SIG-M5 (cell line): Measurements from ENCODE around the gene UBXN4.
A peak's percentile ranks its signal among the peaks of the same experiment; 100 is the strongest.
"Not testable (repeated sequence)": the region's sequence is repeated elsewhere in the genome, so short reads cannot be mapped to it uniquely, and the experiment has no call there.

ENCODE experiments used
- DNase-seq: peaks from one replicate; lab custom pipeline; 2025; lab: John Stamatoyannopoulos, UW

The UBXN4 gene

GRCh38 chr2:135807874-135808273 is 66.2 kb downstream of the UBXN4 start:
- not testable (repeated sequence) for DNase-seq

DNA sequence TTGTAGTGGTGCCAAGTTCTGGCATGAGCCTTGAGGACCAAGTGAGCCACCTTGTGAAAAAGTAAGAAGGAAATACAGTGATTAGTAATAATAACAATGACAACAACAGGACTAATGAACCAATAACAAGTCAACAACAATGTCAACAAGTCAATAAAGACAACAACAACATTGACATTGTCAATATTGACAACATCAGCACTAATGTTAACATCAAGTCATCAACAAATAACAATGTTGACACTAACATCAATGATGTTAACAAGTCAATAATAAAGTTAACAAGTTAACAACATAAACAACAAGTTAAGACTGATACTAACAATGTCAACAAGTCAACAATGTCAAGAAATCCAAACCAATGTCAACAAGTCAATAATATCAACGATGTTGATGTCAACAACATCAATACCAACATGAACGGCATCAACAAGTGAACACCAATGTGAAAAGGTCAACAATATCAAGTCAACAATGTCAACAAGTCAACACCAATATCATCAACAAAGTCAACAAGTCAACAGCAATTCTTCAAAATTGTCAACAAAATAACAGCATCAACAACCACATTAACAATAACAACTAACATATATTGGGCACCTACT is 71.4 kb downstream of the UBXN4 start:
- DNase-seq, result no peak

GRCh38 chr2:135815269-135815668 is 73.6 kb downstream of the UBXN4 start:
- DNase-seq, result no peak

DNA sequence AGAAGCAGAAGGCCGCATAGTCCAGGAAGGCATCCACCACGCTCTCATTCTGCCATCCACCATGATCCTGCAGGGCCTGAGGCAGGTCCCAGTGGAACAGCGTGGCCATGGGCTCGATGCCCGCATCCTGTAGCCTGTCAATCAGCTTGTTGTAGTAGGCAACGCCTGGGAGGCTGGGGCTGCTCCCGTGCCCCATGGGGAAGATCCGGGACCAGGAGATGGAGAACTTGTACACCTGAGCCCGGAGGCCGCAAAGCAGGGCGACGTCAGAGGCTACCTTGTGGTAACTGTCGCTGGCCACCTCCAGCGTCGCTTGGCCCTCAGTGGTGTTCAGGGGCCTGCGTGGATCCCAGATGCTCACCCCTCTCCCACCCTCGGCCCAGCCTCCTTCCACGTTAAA is 75.8 kb downstream of the UBXN4 start:
- DNase-seq, result no peak

- no peak for DNase-seq
Observed at GRCh38 chr2:135817951-135818350, 76.3 kb downstream of the UBXN4 start.

DNA sequence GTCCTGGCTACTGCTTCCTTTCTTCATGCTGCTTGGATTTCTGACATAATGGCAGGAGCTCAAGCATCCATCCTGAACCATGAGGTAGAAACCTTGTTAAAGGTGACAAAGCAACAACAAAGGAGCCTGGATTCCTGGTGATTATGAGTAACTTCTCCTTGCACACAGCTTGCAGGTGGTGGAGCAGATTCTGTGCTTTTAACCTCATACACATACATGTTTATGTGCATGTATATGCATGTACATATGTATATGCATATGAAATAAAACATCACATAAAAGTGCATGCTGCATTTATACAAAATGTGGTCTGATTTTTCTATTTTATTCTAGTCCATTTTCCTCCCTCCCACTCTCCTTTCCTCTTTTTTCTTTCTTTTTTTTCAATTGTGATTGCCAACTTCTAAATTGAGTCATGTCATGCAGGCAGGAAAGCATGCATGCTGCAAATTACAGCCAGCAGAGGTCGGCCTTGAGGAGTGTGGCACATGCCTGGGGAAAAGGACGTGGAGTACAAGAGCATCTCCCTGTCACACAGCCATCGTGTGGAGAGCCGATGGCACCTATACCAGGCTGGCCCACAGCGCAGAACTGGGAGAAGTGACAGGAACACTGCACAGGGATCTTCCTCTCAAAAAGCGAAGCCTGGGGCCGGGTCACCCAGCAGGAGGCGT is 77.4 kb downstream of the UBXN4 start:
- DNase-seq, result peak; percentile 29

- peak; percentile 51 for DNase-seq
Observed at GRCh38 chr2:135820003-135820618, 78.5 kb downstream of the UBXN4 start.

DNA sequence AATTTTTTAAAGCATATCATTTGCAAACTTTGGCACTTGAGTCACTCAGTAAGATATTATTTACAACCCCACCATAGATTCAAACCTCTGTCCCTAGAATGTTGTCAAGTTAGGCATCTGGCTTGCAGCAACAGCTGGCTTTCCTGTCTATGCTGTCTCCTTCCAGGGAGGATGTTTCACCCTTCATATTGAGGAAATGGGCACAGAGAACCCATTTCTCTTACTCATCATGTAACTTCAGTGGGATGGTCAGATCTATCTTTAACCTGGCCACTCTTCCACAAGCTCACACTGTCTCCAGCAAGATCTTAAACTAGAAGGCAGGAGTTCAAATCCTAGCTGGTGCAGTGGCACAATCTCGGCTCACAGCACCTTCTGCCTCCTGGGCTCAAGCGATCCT is 79.5 kb downstream of the UBXN4 start:
- DNase-seq, result no peak

- no peak for DNase-seq
Observed at GRCh38 chr2:135822855-135823254, 81.2 kb downstream of the UBXN4 start.

DNA sequence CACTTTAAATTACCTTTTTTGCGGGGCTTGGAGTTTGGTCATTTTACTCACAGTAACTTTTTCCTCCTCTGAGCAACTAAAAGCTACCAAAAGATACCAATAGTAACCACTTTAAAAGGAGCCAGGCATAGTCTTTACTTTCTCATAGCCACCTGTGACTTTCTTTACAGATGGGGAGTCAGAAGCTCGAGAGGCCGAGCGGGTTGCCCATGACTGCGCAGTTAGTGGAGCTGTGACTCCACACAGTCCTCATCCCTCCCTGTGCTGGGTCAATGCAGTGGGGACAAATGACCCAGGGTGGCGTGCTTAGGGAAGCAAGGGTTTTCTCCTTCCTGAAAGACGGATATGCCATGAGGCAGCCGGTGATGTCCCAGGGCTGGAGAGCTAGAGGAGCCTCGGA is 83.5 kb downstream of the UBXN4 start:
- DNase-seq, result no peak

GRCh38 chr2:135825550-135826176 is 84.0 kb downstream of the UBXN4 start:
- DNase-seq, result no peak

DNA sequence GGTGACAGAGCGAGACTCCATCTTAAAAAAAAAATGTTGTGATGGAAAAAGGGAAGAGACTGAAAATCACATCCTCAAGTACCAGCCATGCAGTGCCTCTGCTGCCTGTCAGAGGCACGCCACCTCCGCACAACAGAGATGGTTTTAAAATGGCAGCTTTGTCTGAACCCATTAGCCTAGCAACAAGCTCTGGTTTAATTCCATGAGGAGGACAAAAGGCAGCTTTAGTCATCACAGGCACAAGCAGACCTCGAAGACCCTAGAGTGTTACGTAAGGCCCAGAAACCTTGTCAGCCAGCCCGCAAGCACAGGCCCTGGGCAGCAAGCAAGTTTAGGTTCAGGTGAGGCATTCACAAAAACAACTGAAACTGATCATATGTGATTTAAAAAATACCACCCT is 84.9 kb downstream of the UBXN4 start:
- DNase-seq, result no peak

- no peak for DNase-seq
Observed at GRCh38 chr2:135829378-135830135, 87.9 kb downstream of the UBXN4 start.

DNA sequence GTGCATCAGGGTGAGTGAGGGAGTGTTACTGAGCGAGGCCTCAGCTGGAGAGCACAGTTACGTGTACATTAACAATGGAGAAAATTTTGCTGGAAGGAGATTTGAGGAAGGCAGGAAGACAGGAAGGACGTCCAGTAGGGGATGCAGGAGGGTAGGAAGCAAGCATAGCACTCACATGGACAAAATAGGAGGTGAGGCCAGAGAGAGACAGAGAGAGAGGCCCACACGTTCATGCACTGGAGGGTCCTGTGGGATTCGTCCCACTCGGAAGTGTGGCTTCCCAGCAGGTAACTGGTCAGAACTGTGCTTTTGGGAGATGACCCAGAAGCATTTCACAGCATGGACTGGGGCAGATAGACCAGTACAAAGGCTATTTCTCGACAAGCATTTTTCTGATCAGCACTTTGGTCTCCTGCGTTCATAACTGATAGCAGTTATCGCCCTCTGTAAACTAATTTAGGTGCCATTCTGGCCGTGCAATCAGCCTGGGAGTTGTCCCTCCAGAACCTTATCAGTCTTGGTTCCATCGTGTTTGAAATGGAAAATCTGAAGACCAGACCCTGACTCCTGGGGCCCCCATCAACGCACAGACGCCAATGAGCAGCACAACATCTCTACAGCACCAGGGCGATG is 89.6 kb downstream of the UBXN4 start:
- no peak for DNase-seq

GRCh38 chr2:135832891-135833290 is 91.2 kb downstream of the UBXN4 start:
- DNase-seq, result no peak
